Central memory CD4-positive, alpha-beta T cell (primary cell): ENCODE results near the gene B3GNT3.

ENCODE experiments used
- DNase-seq: peaks from one replicate; pipeline ENCODE4 v3.0.0; 2022

B3GNT3 gene

GRCh38 chr19:17836530-17836929, 41.6 kb downstream of the B3GNT3 start:
- no peak for DNase-seq

- DNase-seq: no peak
Observed at GRCh38 chr19:17837972-17838371, 43.0 kb downstream of the B3GNT3 start.

GRCh38 chr19:17840019-17840418, 45.1 kb downstream of the B3GNT3 start:
- no peak for DNase-seq

- DNase-seq: no peak
Observed at GRCh38 chr19:17841371-17841809, 46.5 kb downstream of the B3GNT3 start.

- no peak for DNase-seq
Observed at GRCh38 chr19:17841810-17842662, 47.1 kb downstream of the B3GNT3 start.

GRCh38 chr19:17842663-17843291, 47.8 kb downstream of the B3GNT3 start:
- DNase-seq: no peak

- no peak for DNase-seq
Observed at GRCh38 chr19:17843292-17843827, 48.4 kb downstream of the B3GNT3 start.

- no peak for DNase-seq
Observed at GRCh38 chr19:17843908-17844490, 49.1 kb downstream of the B3GNT3 start.

GRCh38 chr19:17846146-17846545, 51.2 kb downstream of the B3GNT3 start:
- peak; percentile 58 for DNase-seq

GRCh38 chr19:17847538-17848366, 52.8 kb downstream of the B3GNT3 start, which contains the start of gene JAK3:
JAK3 (minus strand) TSS chr19:17847982; CDS start chr19:17844417, 3,565 bp downstream.
- peak; percentile 83 for DNase-seq

- no peak for DNase-seq
Observed at GRCh38 chr19:17848595-17849292, 53.8 kb downstream of the B3GNT3 start.

- DNase-seq: no peak
Observed at GRCh38 chr19:17854061-17854460, 59.1 kb downstream of the B3GNT3 start.

- peak; percentile 76 for DNase-seq
Observed at GRCh38 chr19:17855280-17856152, 60.6 kb downstream of the B3GNT3 start.

- DNase-seq: peak; percentile 99
Observed at GRCh38 chr19:17859533-17860330, 64.8 kb downstream of the B3GNT3 start, which contains the start of gene RPL18A. RPL18A (plus strand) TSS chr19:17859910; CDS start chr19:17859957, 47 bp downstream.

GRCh38 chr19:17860331-17860992, 65.5 kb downstream of the B3GNT3 start:
- no peak for DNase-seq

GRCh38 chr19:17860993-17861360, 66.0 kb downstream of the B3GNT3 start:
- DNase-seq: no peak

- DNase-seq: no peak
Observed at GRCh38 chr19:17861542-17862402, 66.8 kb downstream of the B3GNT3 start.
